DOHH2 (cell line): ENCODE data around the gene TP53I13.
A peak's percentile ranks its signal among the peaks of the same experiment; 100 is the strongest.

Experiments
- H3F3A ChIP-seq: fragments of 200-600 bp; sonication (generic), shearing (Covaris generic); 2 replicates; pipeline ENCODE4 v1.6.0; 2016; ENCODE audit warnings: antibody characterized with exemption, mild to moderate bottlenecking; ENCODE audit not compliant: control insufficient read depth, insufficient read depth
- H3K27ac ChIP-seq: fragments of 200-600 bp; sonication (generic); 2 replicates; pipeline ENCODE4 v1.5.1; 2014; ENCODE audit warnings: low read depth, mild to moderate bottlenecking, low read length, moderate library complexity
- H3K27me3 ChIP-seq: fragments of 200-600 bp; sonication (generic); 2 replicates; pipeline ENCODE4 v1.6.1; 2014; ENCODE audit warnings: mild to moderate bottlenecking, low read length, mixed read lengths; ENCODE audit not compliant: control insufficient read depth
- H3K36me3 ChIP-seq: fragments of 200-600 bp; sonication (generic); 2 replicates; pipeline ENCODE4 v1.6.1; 2014; ENCODE audit warnings: mild to moderate bottlenecking, low read length, moderate library complexity, mixed read lengths; ENCODE audit not compliant: control insufficient read depth
- H3K4me1 ChIP-seq: fragments of 200-600 bp; sonication (generic); 2 replicates; pipeline ENCODE4 v1.6.1; 2014; ENCODE audit warnings: mild to moderate bottlenecking, low read length, mixed read lengths; ENCODE audit not compliant: control insufficient read depth
- H3K4me2 ChIP-seq: fragments of 200-600 bp; sonication (generic); 2 replicates; pipeline ENCODE4 v1.6.0; 2014; ENCODE audit warnings: mild to moderate bottlenecking, low read length, moderate library complexity
- H3K4me3 ChIP-seq: fragments of 200-600 bp; sonication (generic); 2 replicates; pipeline ENCODE4 v1.5.1; 2014; ENCODE audit warnings: mild to moderate bottlenecking, low read length, mixed read lengths
- H3K79me2 ChIP-seq: fragments of 200-600 bp; sonication (generic); 2 replicates; pipeline ENCODE4 v1.6.1; 2014; ENCODE audit warnings: mild to moderate bottlenecking, low read length, mixed read lengths; ENCODE audit not compliant: control insufficient read depth
- H3K9me2 ChIP-seq: fragments of 200-600 bp; sonication (generic); replicated peaks from 2 replicates; pipeline ENCODE4 v1.6.1; 2014; ENCODE audit warnings: mild to moderate bottlenecking, low read length, mixed read lengths; ENCODE audit not compliant: control insufficient read depth
- H3K9me3 ChIP-seq: fragments of 200-600 bp; sonication (generic); 2 replicates; pipeline ENCODE4 v1.6.1; 2014; ENCODE audit warnings: antibody characterized with exemption, low read length, mixed read lengths; ENCODE audit not compliant: control insufficient read depth, insufficient read depth
- H4K20me1 ChIP-seq: fragments of 200-600 bp; sonication (generic); 2 replicates; pipeline ENCODE4 v1.6.0; 2014; ENCODE audit warnings: low read depth, mild to moderate bottlenecking, antibody characterized with exemption, low read length, moderate library complexity; ENCODE audit not compliant: control insufficient read depth, insufficient read depth
- EZH2phosphoT487 ChIP-seq: fragments of 200-600 bp; sonication (generic); IDR thresholded peaks from 2 replicates; pipeline ENCODE4 v1.6.1; 2017; ENCODE audit warnings: borderline replicate concordance, mild to moderate bottlenecking, antibody characterized with exemption, low read length, moderate library complexity, mixed read lengths
- TF ChIP-seq, protein P1 (sequence below): fragments of 200-600 bp; sonication (generic); IDR thresholded peaks from one replicate; pipeline ENCODE4 v1.5.1; 2014; ENCODE audit warnings: antibody characterized with exemption, mild to moderate bottlenecking, low read depth, low read length; ENCODE audit not compliant: poor library complexity, severe bottlenecking

The TP53I13 gene

DNA sequence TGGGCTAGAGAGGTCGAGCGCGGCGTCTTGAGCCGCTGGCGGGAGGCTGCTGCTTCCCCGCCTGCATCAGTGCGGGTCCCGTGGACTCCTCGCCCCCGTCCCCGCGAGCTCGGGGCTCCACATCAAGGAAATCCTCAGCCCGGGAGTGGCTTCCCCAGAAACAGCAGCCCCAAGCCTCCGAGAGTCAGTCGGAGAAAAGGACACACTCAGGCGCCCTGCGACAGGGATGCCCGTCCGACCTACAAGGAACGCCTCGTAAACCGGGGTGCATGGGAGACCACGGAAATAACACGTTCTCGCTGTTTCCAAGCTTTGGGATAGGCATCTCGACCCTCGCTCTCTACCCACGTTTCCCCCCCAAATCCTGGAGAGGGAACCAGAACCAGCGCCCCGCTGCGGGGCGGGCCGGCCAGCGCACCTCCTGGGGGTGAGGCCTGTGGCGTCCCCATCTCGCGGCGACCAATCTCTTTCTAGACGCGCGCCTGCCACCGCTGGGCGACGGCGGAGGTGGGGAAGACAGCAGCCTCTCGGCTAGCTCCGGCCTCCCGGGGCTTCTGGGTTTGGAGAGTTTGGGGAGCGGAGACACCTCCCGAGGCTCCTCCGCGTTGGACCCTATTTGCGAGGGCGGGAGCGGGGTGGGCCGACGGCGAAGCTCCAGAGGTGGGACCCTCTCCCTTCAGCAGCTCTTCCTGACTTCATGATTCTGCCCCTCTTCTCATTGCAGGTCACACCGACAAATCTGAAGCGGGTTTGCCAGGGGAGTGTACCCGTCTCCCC, 759 bp upstream of the TP53I13 start:
- Histone ChIP-seq H3K4me3 (peak overlapping the region; percentile 91), H3K4me1 (peaks cover 26% of the 10 kb centered on the region), H3K36me3 (peaks cover 21% of the 10 kb centered on the region), H3K4me2 (peak overlapping the region; percentile 88), H3K27me3 (no peaks in the 10 kb centered on the region), H3K27ac (peak overlapping the region; percentile 89), H3K9me3 (no peaks in the 10 kb centered on the region), H4K20me1 (no peaks in the 10 kb centered on the region), H3K79me2 (peaks cover 34% of the 10 kb centered on the region), H3F3A (peaks cover 10% of the 10 kb centered on the region), H3K9me2 (no peaks in the 10 kb centered on the region)
- TF ChIP-seq, protein P1, sequence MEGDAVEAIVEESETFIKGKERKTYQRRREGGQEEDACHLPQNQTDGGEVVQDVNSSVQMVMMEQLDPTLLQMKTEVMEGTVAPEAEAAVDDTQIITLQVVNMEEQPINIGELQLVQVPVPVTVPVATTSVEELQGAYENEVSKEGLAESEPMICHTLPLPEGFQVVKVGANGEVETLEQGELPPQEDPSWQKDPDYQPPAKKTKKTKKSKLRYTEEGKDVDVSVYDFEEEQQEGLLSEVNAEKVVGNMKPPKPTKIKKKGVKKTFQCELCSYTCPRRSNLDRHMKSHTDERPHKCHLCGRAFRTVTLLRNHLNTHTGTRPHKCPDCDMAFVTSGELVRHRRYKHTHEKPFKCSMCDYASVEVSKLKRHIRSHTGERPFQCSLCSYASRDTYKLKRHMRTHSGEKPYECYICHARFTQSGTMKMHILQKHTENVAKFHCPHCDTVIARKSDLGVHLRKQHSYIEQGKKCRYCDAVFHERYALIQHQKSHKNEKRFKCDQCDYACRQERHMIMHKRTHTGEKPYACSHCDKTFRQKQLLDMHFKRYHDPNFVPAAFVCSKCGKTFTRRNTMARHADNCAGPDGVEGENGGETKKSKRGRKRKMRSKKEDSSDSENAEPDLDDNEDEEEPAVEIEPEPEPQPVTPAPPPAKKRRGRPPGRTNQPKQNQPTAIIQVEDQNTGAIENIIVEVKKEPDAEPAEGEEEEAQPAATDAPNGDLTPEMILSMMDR: peak; percentile 55
- TF ChIP-seq EZH2phosphoT487: no peak

DNA sequence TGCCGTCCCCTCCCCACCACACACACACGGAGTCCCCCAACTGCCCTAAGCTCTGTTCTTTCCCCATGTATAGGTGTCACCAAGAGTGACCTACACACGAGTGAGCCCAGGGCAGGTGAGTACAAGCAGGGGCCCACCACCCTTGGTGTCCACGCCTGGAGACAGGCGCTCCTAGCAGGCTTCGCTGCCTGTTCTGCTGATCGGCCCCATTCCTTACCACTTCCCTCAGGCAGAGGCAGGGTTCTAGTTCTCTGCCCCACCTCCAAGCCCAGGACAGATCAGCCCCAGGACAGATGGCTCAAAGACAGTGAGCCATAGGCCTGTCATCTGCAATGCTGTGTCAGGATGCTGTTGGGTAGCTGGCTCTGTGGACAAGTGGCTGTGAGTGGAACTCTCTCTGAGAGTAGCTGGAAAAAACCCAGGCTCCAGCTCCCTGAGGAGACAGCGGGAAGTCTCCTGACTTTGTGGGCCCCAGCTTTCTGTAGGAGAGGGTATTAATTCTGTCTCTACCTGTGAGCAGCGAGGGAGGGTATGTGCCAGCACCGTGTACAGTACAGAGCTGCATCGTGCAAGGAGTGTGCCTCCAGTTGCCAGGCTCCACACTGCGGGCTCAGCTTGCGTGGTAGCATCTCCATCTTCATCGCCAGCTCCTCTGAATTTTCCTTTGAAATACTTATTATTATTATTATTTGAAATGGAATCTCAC, 897 bp downstream of the TP53I13 start:
- Histone ChIP-seq H3K4me3 (peak overlapping the region; percentile 79), H4K20me1 (no peaks in the 10 kb centered on the region), H3K9me3 (no peaks in the 10 kb centered on the region), H3K4me1 (peaks cover 25% of the 10 kb centered on the region), H3F3A (peaks cover 8% of the 10 kb centered on the region), H3K27ac (no peak overlapping the region; the same call in 1 of the 2 replicates), H3K9me2 (no peaks in the 10 kb centered on the region), H3K4me2 (peak overlapping the region; percentile 88), H3K79me2 (peaks cover 29% of the 10 kb centered on the region), H3K36me3 (peaks cover 30% of the 10 kb centered on the region), H3K27me3 (no peaks in the 10 kb centered on the region)
- TF ChIP-seq EZH2phosphoT487: no peak
- TF ChIP-seq, protein P1: no peak

DNA sequence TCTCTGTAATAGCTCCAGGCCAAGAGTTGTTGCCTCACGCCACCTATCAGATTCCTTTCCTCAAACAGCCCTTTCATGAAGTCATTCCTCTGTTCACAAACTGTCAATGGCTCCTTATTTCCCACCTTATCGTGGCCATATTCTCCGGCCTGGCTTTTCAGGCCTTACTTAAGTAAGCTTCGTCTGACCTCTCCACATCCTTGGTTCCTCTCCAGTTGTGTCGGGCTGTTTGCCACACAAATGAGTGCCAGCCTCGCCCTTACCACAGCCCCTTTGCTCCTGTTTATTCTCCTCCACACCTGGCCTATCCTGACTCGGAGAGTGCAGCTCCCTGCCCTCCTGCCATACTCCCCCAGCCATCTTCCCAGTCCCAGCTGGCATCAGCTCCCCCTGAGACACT, 2.0 kb downstream of the TP53I13 start:
- Histone ChIP-seq H3K4me3 (no peak overlapping the region), H3K79me2 (peaks cover 20% of the 10 kb centered on the region), H3K9me3 (no peaks in the 10 kb centered on the region), H3K36me3 (peaks cover 41% of the 10 kb centered on the region), H4K20me1 (no peaks in the 10 kb centered on the region), H3F3A (peaks cover 8% of the 10 kb centered on the region), H3K4me2 (no peak overlapping the region), H3K9me2 (no peaks in the 10 kb centered on the region), H3K27ac (no peak overlapping the region), H3K27me3 (no peaks in the 10 kb centered on the region), H3K4me1 (peaks cover 24% of the 10 kb centered on the region)
- TF ChIP-seq, protein P1: no peak
- no peak for TF ChIP-seq EZH2phosphoT487
